Measurements from ENCODE around the gene FHIP1B. TPM values are rescaled to one million over a fixed set of nuclear protein-coding genes. Genes with fewer than 3 reads are reported as not detected.

FHIP1B gene
- total RNA-seq, 1 experiment from 2014 or later = 14.0 TPM

GRCh38 chr11:6245536-6245935, 11.1 kb upstream of the FHIP1B start:
- in situ Hi-C loops (cut with HindIII; ENCODE audit: low pct_unique_long_range_greater_than_20kb, low sequenced_read_pairs) = no loop called here
- no peak for DNase-seq (ENCODE audit: low read depth)

DNA sequence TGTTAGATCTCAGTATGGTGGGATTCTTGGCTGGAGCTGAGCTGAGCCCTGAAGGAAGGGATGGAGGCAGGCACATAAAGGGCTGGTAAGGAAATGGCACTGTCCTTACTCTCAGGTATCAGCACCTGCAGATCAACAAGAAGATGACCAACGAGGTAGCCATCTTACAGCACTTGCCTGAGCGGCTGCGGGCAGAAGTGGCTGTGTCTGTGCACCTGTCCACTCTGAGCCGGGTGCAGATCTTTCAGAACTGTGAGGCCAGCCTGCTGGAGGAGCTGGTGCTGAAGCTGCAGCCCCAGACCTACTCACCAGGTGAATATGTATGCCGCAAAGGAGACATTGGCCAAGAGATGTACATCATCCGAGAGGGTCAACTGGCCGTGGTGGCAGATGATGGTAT, 6.9 kb upstream of the FHIP1B start:
- in situ Hi-C loops (cut with HindIII; ENCODE audit: low pct_unique_long_range_greater_than_20kb, low sequenced_read_pairs) = no loop called here
- DNase-seq (ENCODE audit: low read depth) = no peak

DNA sequence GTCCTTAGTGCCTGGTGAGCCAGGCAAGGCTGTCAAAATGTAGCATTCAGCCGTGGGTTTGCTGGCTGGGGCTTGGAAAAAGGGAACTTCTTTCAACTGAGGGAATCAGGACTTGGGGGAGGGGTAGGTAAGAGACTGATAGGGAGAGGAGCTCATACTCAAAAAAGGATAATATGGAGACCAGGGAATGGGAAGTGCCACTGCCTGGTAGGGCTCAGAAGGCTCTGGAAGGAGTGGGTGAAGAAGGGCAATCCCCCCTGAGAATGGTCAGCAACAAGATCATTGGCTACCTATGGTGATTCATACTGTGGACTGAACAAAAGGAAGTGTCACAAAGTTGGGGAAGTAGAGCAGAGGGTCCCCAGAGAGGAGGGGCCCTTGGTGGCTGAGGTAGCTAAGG, 6.3 kb upstream of the FHIP1B start:
- no peak for DNase-seq (ENCODE audit: low read depth)
- in situ Hi-C loops (cut with HindIII; ENCODE audit: low pct_unique_long_range_greater_than_20kb, low sequenced_read_pairs) = no loop called here

- in situ Hi-C loops (cut with HindIII; ENCODE audit: low pct_unique_long_range_greater_than_20kb, low sequenced_read_pairs) = no loop called here
- DNase-seq (ENCODE audit: low read depth) = no peak
Measured at GRCh38 chr11:6240139-6240538, 5.7 kb upstream of the FHIP1B start.

DNA sequence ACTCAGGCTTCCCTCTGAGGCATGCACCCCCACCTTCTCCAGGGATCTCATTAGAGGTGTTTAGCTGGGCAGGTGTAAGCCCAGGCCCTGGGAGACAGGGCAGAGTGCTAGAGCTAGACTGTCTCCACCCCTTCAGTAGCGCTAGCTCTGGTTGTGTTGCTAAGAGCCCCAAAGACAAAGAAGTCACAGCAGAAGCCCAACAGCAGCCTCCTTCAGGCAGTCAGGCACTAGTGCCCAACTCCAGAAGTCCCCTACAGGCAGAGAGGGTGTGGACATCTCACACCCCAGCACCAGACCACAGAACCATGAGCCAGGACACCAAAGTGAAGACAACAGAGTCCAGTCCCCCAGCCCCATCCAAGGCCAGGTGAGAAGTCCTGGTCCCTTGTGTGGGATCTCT, 4.5 kb upstream of the FHIP1B start, which contains the start of gene CNGA4:
TSS of gene CNGA4 (plus strand) at position 188 of the 400 bp plus-strand sequence. CDS start at position 306, 118 bp downstream.
- DNase-seq (ENCODE audit: low read depth) = no peak
- in situ Hi-C loops (cut with HindIII; ENCODE audit: low pct_unique_long_range_greater_than_20kb, low sequenced_read_pairs) = no loop called here

DNA sequence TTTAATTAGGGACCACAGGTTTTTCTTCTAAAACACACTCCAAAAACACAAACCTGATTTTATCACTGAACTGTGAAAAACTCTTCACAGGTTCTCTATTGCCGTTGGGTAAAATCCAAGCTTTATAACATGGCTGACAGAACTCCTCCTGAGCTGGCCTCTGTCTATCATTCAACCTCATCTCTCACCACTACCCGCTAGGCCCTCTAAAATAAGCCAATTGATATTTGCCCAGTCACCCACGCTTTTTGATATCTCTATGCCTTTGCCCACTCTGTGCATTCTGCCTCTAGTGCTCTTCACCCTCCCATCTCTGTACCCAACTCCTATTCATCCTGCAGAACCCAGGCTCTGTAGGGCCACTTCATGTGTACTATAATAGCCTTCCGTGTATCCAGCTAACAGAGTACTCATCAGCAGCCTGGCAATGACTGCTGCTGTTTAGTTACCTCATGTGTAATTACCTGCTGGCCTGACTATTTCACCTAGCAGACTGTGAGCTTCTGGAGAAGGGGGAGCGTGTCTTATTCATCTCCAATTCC, 3.4 kb upstream of the FHIP1B start:
- no peak for DNase-seq (ENCODE audit: low read depth)
- in situ Hi-C loops (cut with HindIII; ENCODE audit: low pct_unique_long_range_greater_than_20kb, low sequenced_read_pairs) = no loop called here

DNA sequence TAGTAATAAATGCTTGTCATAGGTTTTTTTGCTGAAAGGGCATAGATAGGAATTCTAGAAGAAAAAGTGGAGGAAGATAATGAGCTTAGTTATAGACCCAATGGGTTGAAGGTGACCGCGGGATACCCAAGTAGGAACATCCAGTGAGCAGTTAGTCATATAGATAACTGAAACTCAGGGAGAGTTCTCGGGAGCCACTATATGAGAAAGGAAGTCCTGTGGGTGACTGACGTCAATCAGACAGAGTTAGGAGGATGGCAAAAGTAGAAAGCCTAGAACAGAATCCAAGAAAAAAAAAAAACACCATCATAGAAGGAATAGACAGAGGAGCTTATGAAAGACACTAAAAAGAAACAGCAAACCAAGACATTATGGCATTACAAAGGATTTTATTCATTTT, 2.8 kb upstream of the FHIP1B start:
- in situ Hi-C loops (cut with HindIII; ENCODE audit: low pct_unique_long_range_greater_than_20kb, low sequenced_read_pairs) = no loop called here
- DNase-seq (ENCODE audit: low read depth) = no peak

GRCh38 chr11:6233984-6234386, 451 bp downstream of the FHIP1B start:
- in situ Hi-C loops (cut with HindIII; ENCODE audit: low pct_unique_long_range_greater_than_20kb, low sequenced_read_pairs) = no loop called here

GRCh38 chr11:6232899-6233298, 1.5 kb downstream of the FHIP1B start:
- no peak for DNase-seq (ENCODE audit: low read depth)
- in situ Hi-C loops (cut with HindIII; ENCODE audit: low pct_unique_long_range_greater_than_20kb, low sequenced_read_pairs) = no loop called here

More at GRCh38 chr11:6233984-6234386, 451 bp downstream of the FHIP1B start:
- DNase-seq (ENCODE audit: low read depth) = no peak

- in situ Hi-C loops (cut with HindIII; ENCODE audit: low pct_unique_long_range_greater_than_20kb, low sequenced_read_pairs) = no loop called here
- no peak for DNase-seq (ENCODE audit: low read depth)
Measured at GRCh38 chr11:6229911-6230310, 4.5 kb downstream of the FHIP1B start.

DNA sequence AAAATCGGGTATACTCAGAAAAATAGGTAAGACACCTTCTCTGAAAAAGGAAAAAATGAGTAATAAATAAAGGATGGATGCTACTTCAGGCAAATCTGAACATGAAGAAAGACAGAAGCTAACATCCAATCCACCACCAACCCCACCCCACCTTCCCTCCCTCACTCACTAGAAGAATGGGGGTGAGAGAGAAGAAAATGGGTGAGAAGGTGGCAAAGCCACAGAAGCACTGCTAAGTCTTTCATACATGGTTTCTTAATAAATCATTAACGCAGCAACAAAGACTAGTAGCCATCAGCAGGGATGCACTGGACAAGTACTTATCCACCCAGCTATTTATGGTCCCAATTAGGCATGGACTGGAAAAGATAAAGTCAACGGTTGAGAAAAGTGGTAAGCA, 5.9 kb downstream of the FHIP1B start:
- no peak for DNase-seq (ENCODE audit: low read depth)
- in situ Hi-C loops (cut with HindIII; ENCODE audit: low pct_unique_long_range_greater_than_20kb, low sequenced_read_pairs) = no loop called here

DNA sequence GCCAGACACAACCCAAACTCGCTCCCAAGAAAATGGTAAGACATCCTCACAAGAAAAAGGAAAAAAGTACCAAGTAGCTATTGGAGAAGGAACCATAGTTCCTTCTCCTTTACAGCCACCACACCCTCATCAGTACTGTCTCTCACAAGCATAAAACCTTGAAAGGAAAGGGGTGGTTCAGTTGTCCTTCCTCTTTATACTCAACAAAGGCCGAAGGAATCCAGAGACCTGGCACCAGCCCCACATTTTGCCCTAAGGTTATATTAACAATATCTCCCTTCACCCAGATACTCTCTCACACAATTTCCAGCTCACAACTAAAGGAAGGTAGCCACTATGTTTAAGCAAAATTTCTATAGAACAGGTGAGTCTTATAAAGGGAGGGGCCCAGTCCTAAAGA, 8.5 kb downstream of the FHIP1B start:
- in situ Hi-C loops (cut with HindIII; ENCODE audit: low pct_unique_long_range_greater_than_20kb, low sequenced_read_pairs) = no loop called here
- no peak for DNase-seq (ENCODE audit: low read depth)

DNA sequence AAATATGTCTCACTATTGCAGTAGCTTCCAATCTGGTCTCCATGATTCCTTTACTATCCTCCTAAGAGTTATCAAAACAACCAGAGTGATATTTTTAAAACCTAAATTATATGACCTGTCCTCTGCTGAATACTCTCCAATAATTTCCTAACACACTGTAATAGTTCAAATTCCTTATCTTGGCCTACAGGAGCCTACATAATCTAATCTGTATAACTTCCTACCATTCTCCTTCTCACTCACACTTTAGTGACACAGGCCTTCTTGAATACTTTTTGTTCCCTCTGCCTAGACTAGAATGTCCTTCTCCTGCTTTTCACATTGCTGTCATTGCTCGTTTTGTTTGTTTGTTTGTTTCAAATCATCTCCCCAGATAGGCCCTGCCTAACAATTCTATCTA, 9.4 kb downstream of the FHIP1B start:
- in situ Hi-C loops (cut with HindIII; ENCODE audit: low pct_unique_long_range_greater_than_20kb, low sequenced_read_pairs) = no loop called here
- DNase-seq (ENCODE audit: low read depth) = no peak

- in situ Hi-C loops (cut with HindIII; ENCODE audit: low pct_unique_long_range_greater_than_20kb, low sequenced_read_pairs) = no loop called here
- DNase-seq (ENCODE audit: low read depth) = no peak
Measured at GRCh38 chr11:6224421-6224820, 10.0 kb downstream of the FHIP1B start.

DNA sequence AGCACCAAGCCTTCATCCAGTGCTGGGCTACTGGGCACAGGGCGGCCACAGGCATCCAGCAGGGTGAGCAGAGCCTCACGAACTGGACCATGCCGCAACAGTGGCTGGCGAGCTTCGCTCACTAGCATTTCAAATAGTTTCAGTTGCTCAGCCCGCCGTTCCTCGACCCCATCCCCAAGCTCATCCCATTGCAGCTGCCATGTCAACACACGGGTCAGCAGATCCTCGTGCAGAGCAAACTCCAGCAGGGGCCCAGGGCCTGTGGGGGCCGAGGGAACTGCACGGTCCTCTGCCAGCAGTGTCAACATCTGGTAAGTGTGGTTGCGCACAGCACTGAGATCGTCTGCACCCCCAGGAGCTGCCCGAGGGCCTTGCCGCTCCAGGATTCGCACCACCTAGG, 10.6 kb downstream of the FHIP1B start:
- in situ Hi-C loops (cut with HindIII; ENCODE audit: low pct_unique_long_range_greater_than_20kb, low sequenced_read_pairs) = no loop called here
- DNase-seq (ENCODE audit: low read depth) = no peak

- DNase-seq (ENCODE audit: low read depth) = peak; percentile 84
- in situ Hi-C loops (cut with HindIII; ENCODE audit: low pct_unique_long_range_greater_than_20kb, low sequenced_read_pairs) = no loop called here
Measured at GRCh38 chr11:6219359-6219758, 15.1 kb downstream of the FHIP1B start.

- no peak for DNase-seq (ENCODE audit: low read depth)
- in situ Hi-C loops (cut with HindIII; ENCODE audit: low pct_unique_long_range_greater_than_20kb, low sequenced_read_pairs) = no loop called here
Measured at GRCh38 chr11:6217722-6218121, 16.7 kb downstream of the FHIP1B start.

DNA sequence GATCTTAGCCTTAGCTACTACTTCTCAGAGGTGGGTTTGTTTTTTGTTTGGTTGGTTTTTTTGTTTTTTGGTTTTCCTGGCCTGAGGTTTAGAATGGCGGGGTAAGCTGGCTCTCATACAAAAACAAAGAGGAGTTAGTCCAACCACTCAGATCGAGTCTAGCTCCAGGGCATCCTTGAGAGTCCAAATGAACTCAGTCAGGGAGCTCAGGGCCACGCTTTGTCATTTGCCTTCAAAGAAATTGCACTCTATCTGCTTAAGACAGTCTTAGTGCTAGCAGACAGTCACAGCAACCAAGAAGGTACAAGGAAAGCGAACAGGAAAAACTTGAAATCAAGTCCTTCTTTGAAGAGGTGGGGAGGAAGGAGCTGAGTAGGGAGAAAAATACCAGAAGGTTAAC, 17.9 kb downstream of the FHIP1B start:
- in situ Hi-C loops (cut with HindIII; ENCODE audit: low pct_unique_long_range_greater_than_20kb, low sequenced_read_pairs) = no loop called here
- no peak for DNase-seq (ENCODE audit: low read depth)

DNA sequence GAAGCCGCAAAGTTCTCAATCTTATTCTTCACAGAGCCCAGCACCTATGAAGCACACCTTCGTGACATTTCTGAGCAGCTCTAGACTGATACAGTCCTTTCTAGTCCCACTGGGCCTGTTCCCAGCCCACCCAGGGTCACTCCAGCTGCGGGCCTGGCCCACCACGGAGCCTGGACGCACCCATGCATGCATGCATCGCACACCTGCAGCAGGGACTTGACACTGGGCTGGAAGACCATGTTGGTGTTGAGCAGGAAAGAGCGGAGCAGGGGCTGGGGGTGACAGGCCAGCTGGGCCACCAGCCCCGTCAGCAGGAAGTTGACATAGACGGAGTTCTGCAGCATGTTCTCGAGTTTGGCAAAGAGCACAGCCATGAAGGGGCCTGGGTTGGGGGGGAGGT, 19.9 kb downstream of the FHIP1B start:
- in situ Hi-C loops (cut with HindIII; ENCODE audit: low pct_unique_long_range_greater_than_20kb, low sequenced_read_pairs) = no loop called here
- DNase-seq (ENCODE audit: low read depth) = no peak

DNA sequence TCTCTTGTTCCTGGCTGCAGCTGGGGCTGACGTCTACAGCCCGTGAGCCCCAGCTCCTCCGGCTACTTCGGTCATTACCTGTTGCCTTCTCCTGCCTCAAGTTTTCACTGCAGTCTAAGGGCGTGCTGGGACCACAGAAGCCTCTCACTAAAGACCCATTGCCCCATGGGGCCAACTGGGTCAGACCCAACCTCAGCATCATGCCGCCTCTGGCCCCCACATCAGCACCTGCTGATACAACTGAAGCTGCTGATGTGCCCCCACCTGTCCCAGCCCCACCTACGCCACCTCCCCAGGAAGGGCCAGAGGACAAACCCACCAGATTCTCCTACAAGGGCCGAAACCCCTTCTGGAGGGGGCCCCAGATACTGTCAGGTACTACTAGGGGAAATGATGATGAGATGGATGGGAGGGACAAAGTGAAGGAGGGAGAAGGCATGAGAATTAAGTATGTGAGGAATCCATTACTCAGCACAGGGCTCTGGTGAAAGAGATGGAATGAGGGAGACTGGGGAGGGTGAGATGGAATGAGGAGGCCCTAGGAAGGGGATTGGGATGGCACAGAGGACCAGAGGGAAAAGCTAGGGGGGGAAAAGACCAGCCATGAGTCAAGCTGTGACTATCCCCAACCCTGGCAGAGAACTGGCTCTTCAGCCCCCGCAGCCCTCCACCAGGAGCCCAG, 24.0 kb downstream of the FHIP1B start:
- in situ Hi-C loops (cut with HindIII; ENCODE audit: low pct_unique_long_range_greater_than_20kb, low sequenced_read_pairs) = no loop called here
- no peak for DNase-seq (ENCODE audit: low read depth)

Measured in Caki2 (cell line).